ENCODE results near the gene ARL8A.
"Not testable (repeated sequence)": the region's sequence is repeated elsewhere in the genome, so short reads cannot be mapped to it uniquely, and the experiment has no call there.

Gene ARL8A

DNA sequence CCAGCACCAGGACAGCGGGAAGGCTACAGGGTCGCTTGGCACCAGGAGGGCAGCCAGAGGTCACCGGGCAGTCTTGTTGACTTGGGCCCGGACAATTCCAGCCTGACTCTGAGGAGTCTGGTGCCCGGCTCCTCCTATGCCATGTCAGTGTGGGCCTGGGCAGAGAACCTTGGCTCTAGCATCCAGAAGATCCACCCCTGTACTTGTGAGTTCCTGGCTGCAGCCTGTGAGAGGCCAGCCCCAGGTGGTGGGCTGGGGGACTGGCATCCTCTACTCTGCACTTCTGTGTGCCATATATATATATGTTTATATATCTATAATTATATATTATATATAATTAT lies 27.4 kb upstream of the ARL8A start:
- no peak for DNase-seq

DNA sequence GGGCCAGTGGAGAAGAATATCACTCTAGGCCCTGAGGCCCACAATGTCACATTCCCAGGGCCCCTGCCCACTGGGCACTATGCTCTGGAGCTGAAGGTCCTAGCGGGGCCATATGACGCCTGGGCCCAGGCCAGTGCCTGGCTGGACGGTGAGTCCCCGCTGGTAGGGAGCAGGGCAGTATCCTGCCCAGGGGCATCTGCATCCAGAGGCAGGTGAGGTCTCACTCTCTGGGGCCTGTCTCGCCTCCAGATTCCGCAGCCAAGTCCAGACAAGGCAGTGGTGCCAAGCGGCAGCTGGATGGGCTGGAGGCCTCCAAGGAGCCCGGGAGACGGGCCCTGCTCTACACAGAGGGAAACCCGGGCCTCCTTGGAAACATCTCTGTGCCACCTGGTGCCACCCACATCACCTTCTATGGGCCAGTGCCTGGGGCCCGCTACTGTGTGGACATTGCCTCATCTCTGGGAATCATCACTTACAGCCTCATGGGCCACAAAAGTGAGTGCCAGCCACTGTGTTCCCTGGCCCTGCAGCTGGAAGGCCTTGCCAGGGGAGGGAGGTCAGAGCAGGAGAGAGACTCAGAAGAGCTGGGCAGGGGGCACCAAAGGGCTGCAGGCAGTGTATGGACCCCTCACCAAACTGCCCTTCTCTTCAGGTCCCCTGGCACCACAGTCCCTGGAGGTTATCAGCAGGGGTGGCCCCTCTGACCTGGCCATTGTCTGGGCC lies 26.9 kb upstream of the ARL8A start:
- DNase-seq, result no peak

DNA sequence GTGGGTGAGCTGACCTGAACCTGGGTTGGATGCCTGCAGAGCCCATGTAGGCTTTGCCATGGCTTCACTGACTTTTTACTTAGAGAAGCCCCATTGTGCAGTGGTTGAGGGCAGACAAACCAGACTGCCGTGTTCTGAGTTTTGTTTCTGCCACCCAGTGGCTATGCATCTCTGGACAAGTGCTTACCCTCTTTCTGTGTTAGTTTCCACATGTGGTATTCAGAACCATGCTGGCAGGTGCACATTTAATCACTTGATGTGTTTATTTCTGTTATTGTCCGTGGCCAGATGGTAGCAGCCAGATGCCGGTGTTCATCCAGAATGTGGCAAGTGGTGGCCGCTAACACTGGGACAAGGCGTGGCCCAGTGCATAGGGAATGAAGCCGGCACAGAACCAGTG lies 26.2 kb upstream of the ARL8A start:
- DNase-seq, result peak; percentile 29

DNA sequence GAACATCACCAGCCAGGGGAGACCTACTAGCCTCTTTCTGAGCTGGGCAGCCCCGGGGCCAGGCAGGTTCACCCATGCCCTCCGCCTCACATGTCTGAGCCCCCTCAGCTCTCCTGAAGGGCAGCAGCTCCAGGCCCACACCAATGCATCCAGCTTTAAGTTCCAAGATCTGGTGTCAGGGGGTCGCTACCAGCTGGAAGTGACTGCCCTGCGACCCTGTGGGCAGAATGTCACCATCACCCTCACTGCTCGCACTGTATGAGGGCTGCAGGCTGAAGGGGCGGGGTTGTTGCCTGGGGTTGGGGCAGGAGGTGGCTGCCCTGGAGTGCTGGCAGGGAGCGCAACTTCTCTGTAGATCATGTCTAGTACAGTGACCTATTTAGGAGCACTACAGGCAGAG lies 24.3 kb upstream of the ARL8A start:
- no peak for DNase-seq

DNA sequence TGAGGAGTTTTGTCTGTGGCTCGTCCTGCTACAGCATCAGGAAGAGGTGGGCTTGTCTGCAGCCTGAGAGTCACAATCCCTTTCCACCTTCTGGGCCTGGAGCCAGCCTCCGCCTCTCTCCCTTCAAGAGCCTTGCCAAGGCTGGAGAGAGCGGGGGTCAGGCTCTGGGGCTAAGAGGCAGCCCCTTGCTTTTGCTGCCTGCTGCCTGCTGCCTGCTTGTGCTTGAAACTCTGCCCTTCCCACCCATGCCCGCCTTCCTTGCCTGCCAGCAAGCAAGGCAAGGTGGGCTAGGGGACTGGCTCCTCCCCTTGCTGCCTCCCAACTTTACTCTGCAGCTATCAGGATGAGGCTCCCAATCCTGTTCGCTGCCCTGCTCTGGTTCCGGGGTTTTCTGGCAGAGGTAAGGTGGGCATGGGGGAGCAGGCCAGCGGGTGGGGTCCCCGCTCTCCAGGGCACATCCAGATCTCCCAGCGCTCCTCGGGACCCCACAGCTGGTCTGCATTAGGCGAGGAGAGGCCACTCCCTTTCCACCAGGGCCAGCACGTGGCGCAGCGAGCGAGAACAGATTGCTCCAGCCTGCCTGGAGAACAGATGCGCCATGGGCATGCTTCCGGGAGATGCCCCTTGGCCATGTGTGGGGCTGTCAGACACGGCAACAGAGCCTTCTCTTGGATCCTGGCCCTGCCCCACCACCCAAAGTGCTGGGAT lies 23.3 kb upstream of the ARL8A start:
- DNase-seq, result no peak

DNA sequence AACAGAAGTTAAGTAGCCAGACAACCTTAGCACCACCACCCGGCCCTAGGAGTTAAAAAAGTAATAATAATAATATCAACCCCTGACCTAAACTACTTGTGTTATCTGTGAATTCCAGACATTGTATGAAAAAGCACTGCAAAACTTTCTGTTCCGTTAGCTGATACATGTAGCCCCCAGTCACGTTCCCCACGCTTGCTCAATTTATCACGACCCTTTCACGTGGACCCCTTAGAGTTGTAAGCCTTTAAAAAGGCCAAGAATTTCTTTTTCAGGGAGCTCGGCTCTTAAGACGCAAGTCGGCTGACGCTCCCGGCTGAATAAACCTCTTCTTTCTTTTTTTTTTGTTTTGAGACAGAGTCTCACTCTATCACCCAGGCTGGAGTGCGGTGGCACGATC lies 22.5 kb upstream of the ARL8A start:
- not testable (repeated sequence) for DNase-seq

DNA sequence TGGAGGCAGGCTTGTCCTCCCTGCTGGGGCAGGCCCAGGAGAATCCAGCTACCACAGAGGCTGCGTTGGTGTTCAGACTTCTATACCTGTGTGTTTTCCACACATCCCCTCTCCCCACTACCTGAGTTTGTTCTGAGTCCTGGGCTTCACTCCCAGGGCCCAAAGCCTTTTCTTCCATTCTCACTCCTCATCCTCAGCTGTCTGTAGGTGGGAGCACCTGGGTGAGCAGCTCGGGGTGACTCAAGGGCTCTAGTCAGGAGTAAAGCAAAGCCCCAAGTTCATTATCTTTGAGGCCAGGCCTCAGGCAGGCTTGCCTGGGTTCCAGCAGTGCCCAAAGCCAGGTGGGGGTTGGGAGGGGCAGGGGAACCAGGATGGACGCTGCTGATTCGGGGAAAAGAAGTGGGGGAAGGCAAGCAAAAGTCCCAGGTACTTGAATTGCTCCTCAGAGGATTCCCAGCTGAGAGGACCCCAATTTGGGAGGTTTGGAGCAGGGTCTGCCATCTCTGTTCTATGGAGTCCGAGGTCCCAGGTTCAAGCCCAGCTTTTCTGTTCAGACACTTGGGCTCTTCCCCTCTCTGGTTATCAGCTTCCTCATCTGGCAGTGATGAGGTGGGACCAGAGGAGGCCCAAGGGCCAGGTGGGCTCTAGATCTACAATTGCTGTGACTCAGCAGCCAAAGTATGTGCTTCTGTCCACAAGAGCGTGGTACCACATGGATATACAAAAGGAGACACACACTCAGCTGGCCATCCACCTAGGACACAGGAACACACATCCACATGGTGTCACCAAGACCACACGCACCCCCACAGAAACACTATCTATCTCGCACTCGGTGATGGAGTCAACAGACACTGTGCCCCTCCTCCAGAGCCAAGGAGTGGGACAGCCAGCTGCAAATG lies 21.7 kb upstream of the ARL8A start:
- DNase-seq, result no peak

DNA sequence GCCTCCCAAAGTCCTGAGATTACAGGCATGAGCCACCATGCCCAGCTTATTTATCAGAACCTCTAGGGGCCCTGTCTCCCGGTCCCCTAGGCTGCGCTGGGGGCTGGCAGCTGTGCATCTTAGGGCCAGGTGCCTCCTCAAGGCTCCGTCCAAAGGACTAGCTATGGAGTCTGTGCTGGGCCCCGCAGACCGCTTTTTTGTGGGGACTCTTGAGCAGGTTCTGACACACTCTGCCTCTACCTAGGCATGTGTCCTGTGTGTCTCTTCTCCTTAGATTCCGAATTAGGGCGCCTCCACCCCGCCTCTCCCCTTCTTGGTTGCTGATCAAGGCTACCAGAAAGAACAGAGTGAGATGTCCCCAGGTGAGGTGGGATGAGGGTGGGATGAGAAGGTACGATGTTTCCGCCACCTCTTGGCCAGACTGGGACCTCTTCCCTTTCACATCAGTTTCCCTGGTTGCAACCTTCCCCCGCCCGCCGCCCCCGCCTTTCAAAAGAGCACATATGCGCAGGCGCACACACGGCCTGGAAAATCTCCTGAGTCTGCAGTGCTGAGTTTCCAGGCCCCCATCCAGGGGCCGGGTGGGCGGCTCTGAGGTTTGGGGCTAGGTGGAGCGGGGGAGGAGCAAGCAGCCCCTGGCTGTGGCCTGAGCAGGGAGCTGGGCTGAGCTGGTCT lies 20.9 kb upstream of the ARL8A start:
- DNase-seq, result no peak

DNA sequence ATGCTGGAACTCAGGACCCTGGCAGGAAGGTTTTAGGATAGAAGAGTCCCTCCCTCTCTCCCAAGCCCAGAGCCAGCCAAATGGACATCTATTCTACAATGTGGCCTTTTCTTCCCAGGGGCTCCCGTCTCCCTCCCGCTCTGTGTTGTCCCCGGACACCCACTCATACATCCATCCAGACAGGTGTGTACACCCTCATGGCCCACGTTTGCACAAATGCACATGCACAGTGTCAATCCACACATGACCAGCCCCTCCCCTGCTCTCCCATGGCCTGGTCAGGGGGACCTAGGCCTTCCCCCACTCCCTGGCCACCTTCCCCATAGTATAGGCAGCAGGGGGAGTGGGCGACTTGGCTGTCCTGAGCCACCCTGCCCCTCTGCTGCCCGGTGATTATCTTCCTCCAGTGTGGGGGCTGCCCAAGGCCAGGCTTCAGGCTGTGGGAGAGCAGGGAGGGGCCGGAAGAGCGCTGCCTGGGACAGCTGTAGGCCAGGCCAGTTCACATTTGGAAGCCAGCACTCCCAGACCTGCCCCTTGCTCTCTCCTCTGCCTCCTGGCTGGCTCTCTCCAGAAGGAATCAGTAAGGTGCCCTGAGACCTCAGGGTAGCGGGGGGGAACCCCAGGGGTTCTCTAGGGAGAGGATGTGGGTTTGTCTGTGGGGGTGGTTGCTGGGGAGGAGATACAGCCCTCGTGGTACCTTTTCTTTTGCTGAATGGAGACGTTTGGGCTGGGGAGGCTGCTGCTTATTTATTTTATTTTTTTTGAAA lies 19.9 kb upstream of the ARL8A start:
- no peak for DNase-seq

DNA sequence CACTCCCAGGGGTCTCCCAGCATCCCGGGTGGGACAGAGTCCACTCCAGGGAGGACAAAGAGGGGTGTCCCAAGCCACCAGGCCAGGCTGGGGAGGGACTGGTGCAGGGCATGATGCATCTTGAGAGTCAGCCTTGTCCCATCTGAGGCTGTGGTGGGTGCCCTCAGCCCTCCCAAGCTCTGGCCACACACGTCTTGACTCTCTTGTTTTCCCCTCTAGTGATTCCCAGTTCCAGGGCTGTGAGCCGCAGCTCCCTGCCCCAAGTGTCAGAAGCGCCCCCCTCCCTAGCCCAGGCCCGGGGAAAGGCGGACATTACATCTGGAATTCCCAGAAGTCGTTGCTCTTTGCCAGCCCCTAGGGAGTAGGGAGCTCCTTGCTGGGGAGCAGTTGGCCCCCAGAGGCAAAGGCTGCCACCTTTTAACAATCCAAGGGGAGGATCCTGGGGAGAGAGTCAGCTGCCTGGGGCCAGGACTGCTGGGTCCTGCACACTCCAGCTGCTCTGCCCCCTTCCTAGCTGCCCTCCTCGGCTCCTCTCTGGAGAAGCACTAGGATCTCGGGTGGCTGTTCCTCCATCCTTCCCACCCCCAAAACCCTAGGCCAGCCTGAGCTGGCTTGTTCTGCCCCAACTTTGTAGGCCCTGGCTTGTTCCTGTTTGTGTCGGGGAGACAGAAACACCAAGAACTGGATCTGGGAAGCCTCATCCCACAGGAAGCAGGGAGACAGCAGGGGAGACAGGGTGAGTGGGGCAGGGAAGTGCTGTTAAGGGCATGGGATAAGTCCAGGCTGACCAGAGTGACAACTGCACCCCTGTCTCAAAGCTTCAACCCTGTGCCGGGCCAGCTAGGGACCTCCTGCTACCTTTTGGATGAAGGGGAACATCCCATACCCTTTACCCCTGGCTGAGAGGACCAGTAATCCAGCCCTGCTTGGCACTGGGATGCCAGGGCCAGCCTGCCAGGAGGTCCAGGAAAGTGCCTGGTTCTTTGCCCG lies 19.0 kb upstream of the ARL8A start:
- no peak for DNase-seq

DNA sequence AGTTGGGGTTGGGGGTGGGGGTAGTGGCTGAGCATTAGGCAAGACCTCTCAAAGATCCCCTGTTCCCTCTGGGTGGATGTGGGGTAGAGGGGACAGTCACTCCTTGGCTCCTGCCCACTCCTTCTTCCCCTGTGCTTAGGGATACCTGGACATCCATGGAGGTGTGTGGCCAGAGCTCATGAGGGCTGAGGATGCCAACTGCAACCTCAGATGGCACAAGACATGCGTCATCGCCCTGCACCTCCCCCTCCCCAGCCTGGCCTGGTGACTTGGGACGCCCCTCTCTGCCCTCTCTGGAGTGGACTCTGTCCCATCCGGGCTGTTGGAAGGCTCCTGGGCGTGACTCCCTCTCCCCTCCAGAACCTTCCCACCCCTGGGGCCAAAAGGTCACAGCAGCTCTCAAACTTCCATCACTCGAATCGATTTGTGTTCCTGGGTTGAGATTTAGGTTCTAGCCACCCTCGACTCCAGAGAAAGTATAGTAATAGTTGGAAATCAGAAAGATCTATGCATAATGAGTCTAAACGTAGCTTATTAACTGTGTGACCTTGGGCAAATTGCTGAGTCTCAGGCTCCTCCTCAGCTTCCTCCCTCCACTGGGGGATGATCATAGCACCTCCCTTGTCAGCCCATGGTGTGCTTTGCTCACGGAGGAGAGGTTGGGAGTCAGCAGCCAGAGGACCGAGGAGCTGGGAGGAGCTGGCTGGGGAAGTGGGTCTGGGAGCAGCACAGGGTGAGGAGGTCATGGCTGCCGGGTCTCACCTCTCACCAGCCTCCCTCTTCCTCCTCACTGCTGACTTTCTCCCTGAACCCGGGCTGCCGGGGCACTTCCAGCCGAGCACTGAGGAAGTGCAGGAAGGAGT lies 18.1 kb upstream of the ARL8A start:
- no peak for DNase-seq

DNA sequence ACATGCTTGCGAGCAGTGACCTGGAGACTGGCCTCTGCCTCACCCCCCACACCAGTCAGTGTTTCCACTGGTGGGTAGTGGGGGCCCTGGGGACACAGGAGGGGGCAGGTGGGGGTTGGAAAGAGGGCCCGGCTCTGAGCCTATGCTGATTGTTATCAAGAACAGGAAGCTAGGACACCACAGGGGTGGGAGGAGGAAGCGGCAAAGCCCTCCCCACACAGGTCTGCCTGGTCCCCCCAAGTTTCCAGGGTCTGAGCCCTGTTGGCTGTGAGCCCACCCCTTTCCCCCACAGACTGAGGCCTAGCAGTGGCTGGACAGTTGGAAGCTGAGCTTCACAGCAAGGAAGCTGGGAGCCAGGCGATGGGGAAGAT lies 17.5 kb upstream of the ARL8A start:
- DNase-seq, result no peak

DNA sequence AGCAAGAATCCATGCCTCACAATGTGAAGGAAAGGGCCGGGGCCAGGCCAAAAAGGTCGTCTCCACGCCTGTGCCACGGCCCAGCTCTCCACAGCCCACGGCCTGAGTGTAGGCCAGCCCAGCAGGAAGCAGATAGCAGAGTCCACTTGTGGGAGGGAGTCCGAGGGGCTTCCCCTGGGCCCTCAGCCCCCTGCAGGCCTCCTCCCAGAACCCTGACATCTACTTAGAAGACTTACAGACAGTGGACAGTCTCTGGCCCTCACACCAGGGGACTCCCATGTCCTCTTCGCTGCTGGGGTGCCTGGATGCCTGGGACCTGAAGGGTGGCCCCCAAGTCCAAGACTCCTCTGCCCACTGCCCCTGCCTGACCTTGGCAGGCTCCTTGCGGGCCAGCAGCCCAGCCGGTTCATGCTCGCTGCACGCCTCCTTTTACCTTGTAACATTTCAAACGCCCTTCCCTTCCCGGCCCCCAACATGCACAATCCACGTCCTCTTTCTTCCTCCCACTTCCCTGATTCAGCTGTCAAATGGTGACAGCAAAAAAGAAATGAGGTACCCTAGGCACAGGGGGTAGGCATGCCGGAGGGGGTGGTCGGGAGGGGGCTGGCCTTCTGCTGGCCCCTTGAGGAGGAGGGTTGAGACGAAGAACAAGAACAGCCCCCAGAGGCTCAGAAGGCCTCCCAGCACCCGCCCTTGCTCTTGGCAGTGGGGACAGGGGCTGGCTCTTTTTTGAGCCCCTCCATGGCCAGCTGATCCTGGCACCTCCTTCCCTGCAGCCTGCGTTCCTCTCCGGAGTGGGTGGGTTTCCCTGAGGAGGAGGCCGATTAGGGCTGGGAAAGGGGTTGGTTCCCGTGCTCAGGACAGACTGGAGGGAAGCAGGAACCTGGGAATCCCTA lies 16.9 kb upstream of the ARL8A start:
- DNase-seq, result no peak

DNA sequence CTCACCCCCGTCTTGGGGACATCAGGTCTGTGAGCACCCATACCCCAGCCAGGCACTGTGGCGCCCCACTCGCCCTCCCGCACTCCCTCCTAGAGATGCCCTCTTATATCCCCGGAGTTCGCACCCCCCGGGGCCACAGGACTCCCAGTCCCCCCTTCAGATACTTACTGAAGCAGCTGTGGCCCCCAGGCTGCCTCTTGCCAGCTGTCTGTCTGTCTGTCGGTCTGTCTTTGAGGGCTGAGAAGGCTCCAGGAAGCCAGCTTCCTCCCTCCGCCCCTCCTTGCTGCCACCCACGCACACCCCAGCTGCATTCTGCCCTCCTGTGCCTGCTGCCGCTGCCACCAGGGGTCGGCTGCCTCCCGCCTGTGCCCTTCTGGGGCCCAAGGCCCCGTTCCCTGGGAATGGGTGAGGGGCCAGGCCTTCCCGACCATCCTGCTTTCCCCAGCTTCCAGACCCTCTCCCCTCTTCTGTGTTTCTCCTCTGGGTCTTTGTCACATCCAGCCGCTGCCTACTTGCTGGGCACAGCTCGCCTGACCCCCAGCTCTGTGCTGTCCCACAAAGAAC lies 15.9 kb upstream of the ARL8A start, which contains the start of gene PTPN7:
Gene PTPN7, minus strand, starts transcription at position 226 of the 564 bp plus-strand sequence. CDS start 1,200 bp downstream, outside the sequence.
- DNase-seq, result peak; percentile 90

DNA sequence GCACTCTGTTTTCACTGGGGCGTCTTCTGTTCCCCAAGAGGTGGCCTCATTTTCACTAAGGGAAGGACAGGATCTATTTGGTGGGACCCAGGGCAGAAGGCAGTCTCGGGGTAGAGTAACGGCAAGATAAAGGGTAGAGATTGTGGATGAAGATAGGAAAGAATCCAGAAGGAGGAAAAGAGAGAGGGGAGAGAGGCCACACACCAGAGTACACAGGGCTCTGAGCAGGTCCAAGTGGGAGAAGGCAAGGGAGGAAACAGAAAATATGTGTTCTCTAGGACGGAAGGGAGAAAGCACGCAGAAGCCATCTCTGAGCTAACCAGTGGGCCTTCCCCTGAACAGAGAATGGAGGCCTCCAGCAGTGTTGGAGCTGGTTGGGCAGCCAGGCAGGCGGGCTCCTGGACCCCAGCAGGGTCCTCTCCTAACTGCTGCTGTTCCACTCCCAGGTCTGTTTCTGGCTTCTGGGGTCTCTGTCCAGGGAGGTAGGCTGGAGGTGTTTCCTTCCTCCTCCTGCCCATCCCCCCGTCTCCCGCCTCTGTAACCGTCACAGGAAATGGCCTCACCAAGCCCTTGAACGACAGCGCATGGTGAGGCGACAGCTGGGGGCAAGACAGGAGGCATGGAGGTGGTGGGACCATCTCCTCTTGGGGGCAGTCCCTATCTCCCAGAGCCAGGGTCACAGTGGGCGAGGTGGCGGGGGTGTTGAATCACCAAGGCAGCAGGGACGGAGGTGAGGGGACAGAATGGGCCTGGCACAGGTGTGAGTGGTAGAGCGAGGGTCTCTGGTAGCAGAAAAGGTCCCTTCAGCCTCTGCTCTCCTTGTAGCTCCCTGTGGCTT lies 15.2 kb upstream of the ARL8A start:
- peak; percentile 81 for DNase-seq

DNA sequence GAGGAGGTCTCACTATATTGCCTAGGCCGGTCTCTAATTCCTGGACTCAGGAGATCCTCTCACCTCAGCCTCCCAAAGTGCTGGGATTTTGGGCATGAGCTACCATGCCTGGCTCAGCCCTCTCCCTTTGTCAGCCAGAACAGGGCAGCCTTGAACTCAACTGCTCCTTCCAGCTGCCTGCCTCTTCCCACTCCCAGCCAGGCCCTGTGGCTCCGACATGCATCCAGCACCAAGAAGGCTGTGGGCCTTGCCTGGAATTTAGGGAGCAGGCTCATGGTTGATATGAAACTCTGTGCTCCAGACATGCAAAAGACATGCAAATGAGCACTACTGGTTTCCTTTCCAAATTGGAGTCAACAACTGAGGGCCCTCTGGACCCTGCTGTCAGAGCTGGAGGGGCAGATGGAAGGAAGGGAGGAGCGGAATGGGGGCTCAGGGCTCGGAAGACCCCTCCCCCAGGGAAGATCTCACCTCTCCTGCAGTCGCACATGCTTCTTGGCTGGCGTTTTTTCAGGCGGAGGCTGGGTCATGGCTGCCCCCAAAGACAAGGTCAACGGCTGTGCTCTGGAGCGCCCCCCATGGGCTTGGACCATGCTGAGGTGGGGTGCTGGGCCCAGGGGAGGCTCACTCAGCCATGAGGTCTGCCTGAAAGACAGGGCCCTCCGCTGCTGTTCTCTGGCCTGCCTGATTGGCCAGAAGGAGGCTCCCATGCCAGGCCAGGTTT lies 14.4 kb upstream of the ARL8A start:
- peak; percentile 78 for DNase-seq

DNA sequence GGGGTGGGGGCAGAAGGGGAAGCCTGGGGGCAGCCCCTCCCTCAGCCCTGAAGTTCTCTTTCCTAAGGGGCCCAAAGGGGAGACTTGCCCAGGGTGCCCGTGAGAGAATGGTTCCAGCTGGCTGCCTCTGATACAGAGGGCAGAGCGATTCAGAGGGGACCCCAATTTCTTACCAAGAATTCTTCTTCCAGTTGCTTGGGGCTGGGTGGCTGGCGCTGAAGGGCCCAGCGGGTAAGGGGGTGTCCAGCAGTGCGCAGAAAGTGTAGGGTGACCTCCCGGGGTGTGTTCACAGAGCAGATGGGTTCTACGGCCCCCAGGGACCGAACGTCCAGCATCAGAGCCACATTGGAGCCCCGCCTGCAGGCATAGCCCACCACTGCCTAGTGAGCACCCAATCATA lies 13.4 kb upstream of the ARL8A start:
- no peak for DNase-seq
